IMR-90 (cell line): ENCODE results near the gene ARID4A. TPM values are rescaled to one million over a fixed set of nuclear protein-coding genes. Genes with fewer than 3 reads are reported as not detected.
"Not testable (repeated sequence)": the region's sequence is repeated elsewhere in the genome, so short reads cannot be mapped to it uniquely, and the experiment has no call there.

Experiments
- ATAC-seq: fragments of 200-7000 bp; cut with Tn5 transposase; 2 replicates; pipeline ENCODE4 v1.9.1; 2020; ENCODE audit warnings: low read depth, mild to moderate bottlenecking, moderate library complexity
- BruUV-seq: library from RNA; stranded (reverse); fragments of 400-500 nt; replicated peaks from 2 replicates; lab custom pipeline; 2021; lab: Mats Ljungman, UMichigan
- CTCF ChIA-PET: fragments of 300-600 bp; formaldehyde crosslinking; extraction: SDS; loops from one replicate; lab custom pipeline; 2021; ENCODE audit warnings: antibody characterized with exemption; lab: Yijun Ruan, JAX
- POLR2A ChIA-PET: fragments of 300-600 bp; sonication (Branson Sonifier 250); formaldehyde crosslinking; loops from one replicate; lab custom pipeline; 2022; ENCODE audit warnings: antibody characterized with exemption; ENCODE audit not compliant: unreplicated experiment; lab: Charles Lee
- DNase-seq: peaks from one replicate; pipeline ENCODE4 v3.0.0; 2013
- H2AFZ ChIP-seq: replicated peaks from 2 replicates; pipeline ENCODE3; 2013; ENCODE audit warnings: low read length, mild to moderate bottlenecking; ENCODE audit not compliant: poor library complexity
- H2AK5ac ChIP-seq: 2 replicates; pipeline ENCODE4 v1.6.1; 2013; ENCODE audit warnings: low read depth, low read length, inconsistent platforms
- H2AK9ac ChIP-seq: replicated peaks from 2 replicates; pipeline ENCODE3; 2013; ENCODE audit warnings: mild to moderate bottlenecking, low read depth, low read length, moderate library complexity; ENCODE audit not compliant: poor library complexity
- H2BK120ac ChIP-seq: 2 replicates; pipeline ENCODE4 v1.6.1; 2013; ENCODE audit warnings: low read depth, low read length, inconsistent platforms
- H2BK15ac ChIP-seq: 3 replicates; pipeline ENCODE4 v1.6.1; 2013; ENCODE audit warnings: low read depth, low read length, inconsistent platforms
- H2BK20ac ChIP-seq: 2 replicates; pipeline ENCODE4 v1.6.1; 2013; ENCODE audit warnings: low read depth, mild to moderate bottlenecking, inconsistent platforms, low read length, moderate library complexity
- H2BK5ac ChIP-seq: 2 replicates; pipeline ENCODE4 v1.6.1; 2013; ENCODE audit warnings: mild to moderate bottlenecking, low read depth, low read length, inconsistent platforms; ENCODE audit not compliant: poor library complexity, severe bottlenecking
- H3K14ac ChIP-seq: replicated peaks from 2 replicates; pipeline ENCODE4 v1.6.1; 2013; ENCODE audit warnings: low read depth, low read length, inconsistent platforms
- H3K18ac ChIP-seq: 2 replicates; pipeline ENCODE4 v1.6.1; 2013; ENCODE audit warnings: low read depth, low read length, control low read depth
- H3K23ac ChIP-seq: 2 replicates; pipeline ENCODE4 v1.6.1; 2013; ENCODE audit warnings: low read depth, low read length, inconsistent platforms
- H3K27ac ChIP-seq: 2 replicates; pipeline ENCODE4 v1.5.1; 2013; ENCODE audit warnings: mild to moderate bottlenecking, control low read depth, low read length; ENCODE audit not compliant: insufficient read depth
- H3K27me3 ChIP-seq: 2 replicates; pipeline ENCODE4 v1.6.1; 2013; ENCODE audit warnings: low read length; ENCODE audit not compliant: control insufficient read depth, insufficient read depth
- H3K36me3 ChIP-seq: 2 replicates; pipeline ENCODE4 v1.6.1; 2013; ENCODE audit warnings: low read length, mixed read lengths; ENCODE audit not compliant: control insufficient read depth, insufficient read depth
- H3K4ac ChIP-seq: 2 replicates; pipeline ENCODE4 v1.6.1; 2013; ENCODE audit warnings: low read depth, low read length, inconsistent platforms
- H3K4me1 ChIP-seq: 2 replicates; pipeline ENCODE4 v1.6.1; 2013; ENCODE audit warnings: low read length, mixed read lengths; ENCODE audit not compliant: control insufficient read depth, insufficient read depth
- H3K4me2 ChIP-seq: 2 replicates; pipeline ENCODE4 v1.6.1; 2013; ENCODE audit warnings: low read depth, mild to moderate bottlenecking, control low read depth, low read length, moderate library complexity
- H3K4me3 ChIP-seq: 2 replicates; pipeline ENCODE4 v1.5.1; 2013; ENCODE audit warnings: low read depth, mild to moderate bottlenecking, control low read depth, low read length, moderate library complexity; ENCODE audit not compliant: insufficient read depth
- H3K56ac ChIP-seq: 2 replicates; pipeline ENCODE4 v1.6.1; 2013; ENCODE audit warnings: low read length, inconsistent platforms; ENCODE audit not compliant: insufficient read depth; ENCODE audit errors: extremely low read depth
- H3K79me1 ChIP-seq, 2 experiments: 2 replicates each; pipeline ENCODE4 v1.6.1; 2013; ENCODE audit warnings: low read length in 2 of 2, inconsistent platforms in 1 of 2, low read depth in 1 of 2
- H3K9ac ChIP-seq: 2 replicates; pipeline ENCODE4 v1.6.1; 2013; ENCODE audit warnings: low read depth, low read length, control low read depth
- H3K9me1 ChIP-seq: 2 replicates; pipeline ENCODE4 v1.6.1; 2013; ENCODE audit warnings: low read length, inconsistent platforms; ENCODE audit not compliant: insufficient read depth
- H3K9me3 ChIP-seq: 2 replicates; pipeline ENCODE4 v1.6.1; 2013; ENCODE audit warnings: low read length; ENCODE audit not compliant: control insufficient read depth, insufficient read depth
- H4K20me1 ChIP-seq: 2 replicates; pipeline ENCODE4 v1.6.1; 2013; ENCODE audit warnings: low read length, inconsistent platforms; ENCODE audit not compliant: insufficient read depth
- H4K5ac ChIP-seq: 2 replicates; pipeline ENCODE4 v1.6.1; 2013; ENCODE audit warnings: mild to moderate bottlenecking, low read depth, low read length, control low read depth
- H4K8ac ChIP-seq, 2 experiments: 2 replicates each; pipeline ENCODE4 v1.6.1; 2013; ENCODE audit warnings: low read depth in 2 of 2, low read length in 2 of 2, control low read depth in 1 of 2, inconsistent platforms in 1 of 2
- H4K91ac ChIP-seq: 2 replicates; pipeline ENCODE4 v1.6.1; 2013; ENCODE audit warnings: low read depth, low read length, inconsistent platforms; ENCODE audit not compliant: insufficient read depth
- MAFK ChIP-seq: IDR thresholded peaks from 2 replicates; pipeline ENCODE4 v1.6.1; 2012; ENCODE audit warnings: low read depth, low read length, improper control_type of control experiment
- WGBS, 2 experiments: methylation state at CpG; one replicate each; pipeline versions ENCODE4 v1.1.5 to v1.1.7; 2013; ENCODE audit warnings: missing lambda C conversion rate in 2 of 2; ENCODE audit not compliant: insufficient read length in 1 of 2; ENCODE audit errors: extremely low coverage in 2 of 2; 5-methylcytosine and 5-hydroxymethylcytosine counted together
- dilution Hi-C: fragments of 300-500 bp; cut with HindIII; formaldehyde crosslinking; loops from one replicate; pipeline ENCODE4 v1.14.3; 2018; ENCODE audit warnings: low sequenced_read_pairs; ENCODE audit not compliant: unreplicated experiment
- in situ Hi-C: fragments of 300-500 bp; cut with MboI; formaldehyde crosslinking; loops from 3 replicates; pipeline ENCODE4 v1.14.3; 2019; ENCODE audit warnings: low sequenced_read_pairs, inconsistent platforms, mixed read lengths
- intact Hi-C: fragments of 100-400 bp; cut with micrococcal nuclease; formaldehyde crosslinking; loops from 2 replicates; pipeline ENCODE4 v1.10.0; 2022
- polyA plus RNA-seq, 3 experiments: library from polyadenylated mRNA; depleted of rRNA; stranded (reverse); fragments of >200 nt; gene quantifications; 2 replicates each; pipeline ENCODE4 v1.2.3, GENCODE V29; 2012; ENCODE audit warnings: low replicate concordance in 1 of 3
- total RNA-seq: library from RNA; depleted of rRNA; stranded (reverse); fragments of >200 nt; gene quantifications from 2 replicates; pipeline ENCODE4 v1.2.3, GENCODE V29; 2012

Gene ARID4A
- total and polyA plus RNA-seq, 2 of the 4 experiments (the other 2 are of a cell fraction), result 3.3 to 3.8 TPM

GRCh38 chr14:58343535-58343934 lies 45.2 kb downstream of the ARID4A start:
- in situ Hi-C loops, H3K9me1 ChIP-seq, H4K91ac ChIP-seq, H2BK5ac ChIP-seq, H4K5ac ChIP-seq, intact Hi-C loops, H3K9ac ChIP-seq, H3K14ac ChIP-seq, CTCF ChIA-PET, dilution Hi-C loops, H3K79me1 ChIP-seq, H3K18ac ChIP-seq, H4K20me1 ChIP-seq, H3K4ac ChIP-seq, H3K4me1 ChIP-seq, H3K4me2 ChIP-seq, H2BK120ac ChIP-seq, H4K8ac ChIP-seq, H3K23ac ChIP-seq, BruUV-seq, H3K56ac ChIP-seq, H3K4me3 ChIP-seq, H3K27ac ChIP-seq, H2AFZ ChIP-seq, H3K9me3 ChIP-seq, POLR2A ChIA-PET, H3K27me3 ChIP-seq, DNase-seq, H2BK15ac ChIP-seq, ATAC-seq, H2AK9ac ChIP-seq, H2BK20ac ChIP-seq, H2AK5ac ChIP-seq: not testable (repeated sequence)
- TF ChIP-seq MAFK, result peak; percentile 83
- H3K36me3 ChIP-seq, result peaks cover 20% of the 10 kb centered on the region
- WGBS, 2 experiments, result no CpG with 5 or more reads among the region's 3 CpGs
